ENCODE data around the gene HRH1.

DNA sequence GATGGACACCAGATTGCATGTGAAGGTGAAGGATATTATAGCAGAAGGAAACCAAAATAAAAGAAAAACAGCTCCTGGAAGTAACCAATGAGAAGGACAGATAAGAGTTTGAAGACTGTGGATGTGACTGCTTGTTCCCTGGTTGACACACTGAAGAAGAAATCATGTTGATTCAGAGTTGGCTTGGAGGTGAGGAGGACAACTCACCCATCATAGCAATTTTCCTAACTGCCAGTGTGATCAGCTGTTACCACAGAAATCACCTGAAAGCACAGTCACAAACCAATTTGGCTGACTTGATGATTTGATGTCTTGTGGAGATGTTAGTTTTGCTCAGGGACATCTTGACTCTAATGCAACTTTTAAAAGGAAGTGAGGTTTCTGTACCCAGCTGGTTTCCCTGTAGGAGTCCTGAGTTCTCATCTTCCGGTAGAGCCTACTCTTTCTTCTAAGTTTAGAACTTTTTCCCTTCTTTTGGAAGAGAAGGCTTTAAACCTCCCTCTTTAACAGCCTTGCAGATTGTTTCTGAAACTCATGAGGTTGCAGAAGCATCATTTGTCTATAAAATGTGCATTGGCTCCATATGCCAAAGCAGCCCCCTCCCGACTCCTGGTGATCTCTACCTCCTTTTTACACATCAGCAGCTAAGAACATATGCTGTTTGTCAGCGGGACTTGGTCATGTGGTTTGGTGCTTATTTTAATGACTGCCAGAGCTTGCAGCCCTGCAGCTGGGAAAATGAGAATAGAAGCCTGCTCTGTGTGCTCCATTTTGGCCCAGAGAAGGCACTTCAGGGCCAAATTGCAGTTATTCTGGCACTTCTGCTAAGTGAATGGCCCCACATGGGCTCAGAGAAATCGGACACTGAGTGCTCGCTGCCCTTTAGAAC, 128.2 kb downstream of the HRH1 start:
- TF ChIP-seq, protein P1, sequence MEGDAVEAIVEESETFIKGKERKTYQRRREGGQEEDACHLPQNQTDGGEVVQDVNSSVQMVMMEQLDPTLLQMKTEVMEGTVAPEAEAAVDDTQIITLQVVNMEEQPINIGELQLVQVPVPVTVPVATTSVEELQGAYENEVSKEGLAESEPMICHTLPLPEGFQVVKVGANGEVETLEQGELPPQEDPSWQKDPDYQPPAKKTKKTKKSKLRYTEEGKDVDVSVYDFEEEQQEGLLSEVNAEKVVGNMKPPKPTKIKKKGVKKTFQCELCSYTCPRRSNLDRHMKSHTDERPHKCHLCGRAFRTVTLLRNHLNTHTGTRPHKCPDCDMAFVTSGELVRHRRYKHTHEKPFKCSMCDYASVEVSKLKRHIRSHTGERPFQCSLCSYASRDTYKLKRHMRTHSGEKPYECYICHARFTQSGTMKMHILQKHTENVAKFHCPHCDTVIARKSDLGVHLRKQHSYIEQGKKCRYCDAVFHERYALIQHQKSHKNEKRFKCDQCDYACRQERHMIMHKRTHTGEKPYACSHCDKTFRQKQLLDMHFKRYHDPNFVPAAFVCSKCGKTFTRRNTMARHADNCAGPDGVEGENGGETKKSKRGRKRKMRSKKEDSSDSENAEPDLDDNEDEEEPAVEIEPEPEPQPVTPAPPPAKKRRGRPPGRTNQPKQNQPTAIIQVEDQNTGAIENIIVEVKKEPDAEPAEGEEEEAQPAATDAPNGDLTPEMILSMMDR (IDR thresholded peaks at IDR 0.05), result no peak
- TF ChIP-seq EP300 (IDR thresholded peaks at IDR 0.05) (no peak), POLR2A (IDR thresholded peaks at IDR 0.05) (no peak)

Measured in ovary (tissue), 3 donors.